GM23338 (cell line): ENCODE data around the gene CATSPERZ. TPM values are rescaled to one million over a fixed set of nuclear protein-coding genes. Genes with fewer than 3 reads are reported as not detected.

Experiments used
- ATAC-seq: fragments of 200-7000 bp; cut with Tn5 transposase; 3 replicates; pipeline ENCODE4 v1.9.1; 2020
- DNase-seq: peaks from one replicate; pipeline ENCODE4 v3.0.0-alpha.2; 2015; ENCODE audit warnings: low spot score
- H2AFZ ChIP-seq: fragments of 200-600 bp; sonication (generic); 2 replicates; pipeline ENCODE4 v1.8.0; 2016; ENCODE audit warnings: antibody characterized with exemption, mild to moderate bottlenecking, moderate library complexity
- H3F3A ChIP-seq: fragments of 200-600 bp; sonication (generic); replicated peaks from 2 replicates; pipeline ENCODE4 v1.8.0; 2017; ENCODE audit warnings: antibody characterized with exemption, mixed run types, low read depth
- H3K27ac ChIP-seq: fragments of 200-600 bp; sonication (generic); 2 replicates; pipeline ENCODE4 v1.6.1; 2016; ENCODE audit warnings: low read depth
- H3K27me3 ChIP-seq: fragments of 200-600 bp; sonication (generic); 2 replicates; pipeline ENCODE4 v1.8.0; 2016; ENCODE audit warnings: mild to moderate bottlenecking, mixed run types, moderate library complexity; ENCODE audit not compliant: insufficient read depth
- H3K36me3 ChIP-seq: fragments of 200-600 bp; sonication (generic); 2 replicates; pipeline ENCODE4 v1.8.0; 2016; ENCODE audit warnings: mild to moderate bottlenecking; ENCODE audit not compliant: insufficient read depth
- H3K4me1 ChIP-seq: fragments of 200-600 bp; sonication (generic); 2 replicates; pipeline ENCODE4 v1.8.0; 2016; ENCODE audit warnings: mild to moderate bottlenecking, moderate library complexity; ENCODE audit not compliant: insufficient read depth
- H3K4me2 ChIP-seq: fragments of 200-600 bp; sonication (generic); 2 replicates; pipeline ENCODE4 v1.7.1; 2017; ENCODE audit warnings: mixed run types
- H3K4me3 ChIP-seq: fragments of 200-600 bp; sonication (generic); 2 replicates; pipeline ENCODE4 v1.6.1; 2016; ENCODE audit warnings: mixed run types
- H3K79me2 ChIP-seq: fragments of 200-600 bp; sonication (generic); replicated peaks from 2 replicates; pipeline ENCODE4 v1.8.0; 2017; ENCODE audit warnings: mild to moderate bottlenecking; ENCODE audit not compliant: insufficient read depth
- H3K9me2 ChIP-seq: fragments of 200-600 bp; sonication (generic); 2 replicates; pipeline ENCODE4 v1.8.0; 2017; ENCODE audit not compliant: insufficient read depth
- H4K20me1 ChIP-seq: fragments of 200-600 bp; sonication (generic); replicated peaks from 2 replicates; pipeline ENCODE4 v1.8.0; 2017; ENCODE audit warnings: mild to moderate bottlenecking; ENCODE audit not compliant: insufficient read depth
- H3K27ac Mint-ChIP-seq: 2 replicates; pipeline ENCODE4 v1.8.0; 2020; ENCODE audit warnings: inconsistent platforms, mild to moderate bottlenecking, moderate library complexity, mixed read lengths
- H3K27me3 Mint-ChIP-seq: 3 replicates; pipeline ENCODE4 v1.8.0; 2022; ENCODE audit warnings: low read depth, mild to moderate bottlenecking, moderate library complexity, mixed read lengths, inconsistent platforms; ENCODE audit not compliant: insufficient read depth, poor library complexity
- H3K36me3 Mint-ChIP-seq: 3 replicates; pipeline ENCODE4 v1.8.0; 2021; ENCODE audit warnings: low read depth, mild to moderate bottlenecking, inconsistent platforms, moderate library complexity, mixed read lengths
- H3K4me1 Mint-ChIP-seq: 3 replicates; pipeline ENCODE4 v1.8.0; 2020; ENCODE audit warnings: mild to moderate bottlenecking, inconsistent platforms, mixed read lengths
- H3K4me3 Mint-ChIP-seq: 3 replicates; pipeline ENCODE4 v1.8.0; 2021; ENCODE audit warnings: moderate library complexity, mild to moderate bottlenecking, inconsistent platforms, mixed read lengths
- H3K9me3 Mint-ChIP-seq: 3 replicates; pipeline ENCODE4 v1.8.0; 2020; ENCODE audit warnings: moderate library complexity, mild to moderate bottlenecking, inconsistent platforms, mixed read lengths
- CREB1 ChIP-seq: fragments of 250-450 bp; sonication (Bioruptor Pico); IDR thresholded peaks from 2 replicates; pipeline ENCODE4 v1.5.0; 2020; ENCODE audit warnings: low read depth, mild to moderate bottlenecking, moderate library complexity
- CTCF ChIP-seq, 2 experiments: fragments of 200-600 bp in 1 of 2; sonication (generic) in 1 of 2; conservative IDR thresholded peaks; 2 replicates each; pipeline versions ENCODE4 v1.5.1 to v1.6.1; 2016 to 2017; ENCODE audit warnings: antibody characterized with exemption in 2 of 2, low read depth in 2 of 2, mild to moderate bottlenecking in 2 of 2, moderate library complexity in 1 of 2
- EZH2 ChIP-seq: fragments of 200-600 bp; sonication (generic); IDR thresholded peaks from one replicate; pipeline ENCODE4 v1.8.0; 2017; ENCODE audit warnings: antibody characterized with exemption, mild to moderate bottlenecking, low read depth; ENCODE audit not compliant: unreplicated experiment
- EZH2phosphoT487 ChIP-seq: fragments of 200-600 bp; sonication (generic); IDR thresholded peaks from one replicate; pipeline ENCODE4 v1.8.1; 2018; ENCODE audit warnings: antibody characterized with exemption; ENCODE audit not compliant: unreplicated experiment
- JUNB ChIP-seq: IDR thresholded peaks from one replicate; pipeline ENCODE4 v1.6.1; 2016; ENCODE audit warnings: antibody characterized with exemption; ENCODE audit not compliant: unreplicated experiment
- POLR2AphosphoS5 ChIP-seq: IDR thresholded peaks from 2 replicates; pipeline ENCODE4 v1.6.1; 2016; ENCODE audit warnings: antibody characterized with exemption, low read depth
- ZNF114 ChIP-seq: fragments of 250-450 bp; sonication (Bioruptor Pico); IDR thresholded peaks from 2 replicates; pipeline ENCODE4 v1.5.0; 2020; ENCODE audit warnings: mild to moderate bottlenecking, moderate library complexity
- ZNF331 ChIP-seq: fragments of 250-450 bp; sonication (Bioruptor Pico); IDR thresholded peaks from 2 replicates; pipeline ENCODE4 v1.5.0; 2020; ENCODE audit warnings: low read depth, mild to moderate bottlenecking, moderate library complexity
- polyA plus RNA-seq: library from polyadenylated mRNA; unstranded; fragments of >200 nt; fragmentation: Nextera tagmentation; extraction: Ambion mirVana; gene quantifications from 2 replicates; pipeline ENCODE4 v1.2.1, GENCODE V29; 2016
- total RNA-seq: library from RNA; depleted of rRNA; stranded (reverse); fragments of >200 nt; shearing (Covaris generic); gene quantifications from 2 replicates; pipeline ENCODE4 v1.2.3, GENCODE V29; 2014
- TF ChIP-seq, protein P1 (sequence below): IDR thresholded peaks from 2 replicates; pipeline ENCODE4 v1.6.1; 2016; ENCODE audit warnings: antibody characterized with exemption
- TF ChIP-seq, protein P2 (sequence below): IDR thresholded peaks from one replicate; pipeline ENCODE4 v1.6.1; 2018; ENCODE audit warnings: antibody characterized with exemption; ENCODE audit not compliant: unreplicated experiment

CATSPERZ gene
- total and polyA plus RNA-seq, 2 experiments from 2014 or later = 0.99 TPM; not detected in 1

- peaks cover 13% of the 10 kb centered on the region for H3F3A ChIP-seq
- peak; percentile 57 for ATAC-seq
- Mint-ChIP-seq H3K4me3 (peak overlapping the region; percentile 90), H3K4me1 (peaks cover 17% of the 10 kb centered on the region), H3K36me3 (peaks cover 10% of the 10 kb centered on the region; the same call in 2 of the 3 replicates), H3K27me3 (peaks cover 44% of the 10 kb centered on the region), H3K9me3 (no peaks in the 10 kb centered on the region; the same call in 2 of the 3 replicates), H3K27ac (peak overlapping the region; percentile 100)
- H3K27ac ChIP-seq = peak overlapping the region; percentile 99
- peaks cover 39% of the 10 kb centered on the region for H3K27me3 ChIP-seq
- H3K79me2 ChIP-seq = peaks cover 23% of the 10 kb centered on the region
- peak overlapping the region; percentile 96 for H3K4me2 ChIP-seq
- DNase-seq = peak; percentile 99
- 0 out of 2 replicates have a peak overlapping the region, but pooled peaks have one; percentile 77 for H2AFZ ChIP-seq
- no peaks in the 10 kb centered on the region for H3K36me3 ChIP-seq
- peaks cover 3% of the 10 kb centered on the region; the same call in 1 of the 2 replicates for H4K20me1 ChIP-seq
- peak overlapping the region; percentile 80 for H3K4me3 ChIP-seq
- peaks cover 13% of the 10 kb centered on the region; the same call in 1 of the 2 replicates for H3K4me1 ChIP-seq
- no peaks in the 10 kb centered on the region for H3K9me2 ChIP-seq
- TF ChIP-seq POLR2AphosphoS5 = peak; percentile 75
- no peak for TF ChIP-seq ZNF331 (CRISPR knock-in tag)
- no peak for TF ChIP-seq EZH2
- peak; percentile 94 to 95 for TF ChIP-seq CTCF (conservative IDR thresholded peaks at IDR 0.05; ENCODE audit: low read depth in 2 of 2)
Observed at GRCh38 chr11:64304316-64305072, 4.3 kb downstream of the CATSPERZ start.

DNA sequence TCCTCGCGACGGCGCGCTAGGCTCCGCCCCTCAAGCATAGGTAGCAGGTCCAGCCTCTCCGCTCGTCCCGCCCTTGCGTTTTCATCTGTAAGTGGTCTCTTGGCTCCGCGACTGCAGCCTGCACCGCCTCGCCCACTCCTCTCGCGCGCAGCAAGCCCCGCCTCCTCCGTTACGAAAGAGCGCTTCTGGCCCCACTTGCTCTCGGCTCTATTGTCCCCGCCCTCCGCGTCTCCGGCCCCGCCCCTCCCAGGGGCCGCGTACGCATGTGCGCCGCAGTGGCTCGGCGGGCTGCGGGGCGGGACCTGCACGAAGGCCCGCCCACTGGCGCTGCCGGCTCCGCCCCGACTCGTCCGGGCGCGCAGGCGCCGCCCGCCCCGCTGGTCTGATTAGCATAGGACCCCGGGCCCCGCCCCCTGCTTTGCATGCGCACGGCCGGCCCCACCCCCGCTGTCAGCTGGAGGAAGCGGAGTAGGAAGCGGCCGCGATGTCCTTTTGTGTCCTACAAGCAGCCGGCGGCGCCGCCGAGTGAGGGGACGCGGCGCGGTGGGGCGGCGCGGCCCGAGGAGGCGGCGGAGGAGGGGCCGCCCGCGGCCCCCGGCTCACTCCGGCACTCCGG, 5.0 kb downstream of the CATSPERZ start, which contains the start of gene ESRRA:
Gene ESRRA (plus strand): TSS at position 450 of the 616 bp plus-strand sequence. CDS start 1,656 bp downstream, outside the sequence.
- H3F3A ChIP-seq = peaks cover 7% of the 10 kb centered on the region
- peak within 1 kb of the TSS; percentile 96 for H3K4me2 ChIP-seq
- Mint-ChIP-seq H3K4me3 (peak within 1 kb of the TSS; percentile 100), H3K27me3 (peaks cover 37% of the 10 kb centered on the region), H3K36me3 (peaks cover 10% of the 10 kb centered on the region; the same call in 2 of the 3 replicates), H3K27ac (peak within 1 kb of the TSS; percentile 100), H3K9me3 (no peaks in the 10 kb centered on the region; the same call in 2 of the 3 replicates), H3K4me1 (peaks cover 14% of the 10 kb centered on the region)
- peaks cover 3% of the 10 kb centered on the region; the same call in 1 of the 2 replicates for H4K20me1 ChIP-seq
- H3K27me3 ChIP-seq = peaks cover 32% of the 10 kb centered on the region
- peaks cover 9% of the 10 kb centered on the region; the same call in 1 of the 2 replicates for H3K4me1 ChIP-seq
- 0 out of 2 replicates have a peak within 1 kb of the TSS, but pooled peaks have one; percentile 77 for H2AFZ ChIP-seq
- no peaks in the 10 kb centered on the region for H3K9me2 ChIP-seq
- peaks cover 29% of the 10 kb centered on the region for H3K79me2 ChIP-seq
- H3K36me3 ChIP-seq = no peaks in the 10 kb centered on the region
- DNase-seq (peak; percentile 100), ATAC-seq (peak; percentile 67)
- H3K27ac ChIP-seq = peak within 1 kb of the TSS; percentile 99
- H3K4me3 ChIP-seq = peak within 1 kb of the TSS; percentile 91
- TF ChIP-seq POLR2AphosphoS5 (peak; percentile 44; the same call in 1 of the 2 replicates), EZH2phosphoT487 (no peak), CREB1 (CRISPR knock-in tag) (peak; percentile 67), ZNF114 (CRISPR knock-in tag) (no peak), JUNB (no peak), EZH2 (no peak), ZNF331 (CRISPR knock-in tag) (no peak)
- TF ChIP-seq, protein P1, sequence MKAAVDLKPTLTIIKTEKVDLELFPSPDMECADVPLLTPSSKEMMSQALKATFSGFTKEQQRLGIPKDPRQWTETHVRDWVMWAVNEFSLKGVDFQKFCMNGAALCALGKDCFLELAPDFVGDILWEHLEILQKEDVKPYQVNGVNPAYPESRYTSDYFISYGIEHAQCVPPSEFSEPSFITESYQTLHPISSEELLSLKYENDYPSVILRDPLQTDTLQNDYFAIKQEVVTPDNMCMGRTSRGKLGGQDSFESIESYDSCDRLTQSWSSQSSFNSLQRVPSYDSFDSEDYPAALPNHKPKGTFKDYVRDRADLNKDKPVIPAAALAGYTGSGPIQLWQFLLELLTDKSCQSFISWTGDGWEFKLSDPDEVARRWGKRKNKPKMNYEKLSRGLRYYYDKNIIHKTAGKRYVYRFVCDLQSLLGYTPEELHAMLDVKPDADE = no peak
- TF ChIP-seq, protein P2, sequence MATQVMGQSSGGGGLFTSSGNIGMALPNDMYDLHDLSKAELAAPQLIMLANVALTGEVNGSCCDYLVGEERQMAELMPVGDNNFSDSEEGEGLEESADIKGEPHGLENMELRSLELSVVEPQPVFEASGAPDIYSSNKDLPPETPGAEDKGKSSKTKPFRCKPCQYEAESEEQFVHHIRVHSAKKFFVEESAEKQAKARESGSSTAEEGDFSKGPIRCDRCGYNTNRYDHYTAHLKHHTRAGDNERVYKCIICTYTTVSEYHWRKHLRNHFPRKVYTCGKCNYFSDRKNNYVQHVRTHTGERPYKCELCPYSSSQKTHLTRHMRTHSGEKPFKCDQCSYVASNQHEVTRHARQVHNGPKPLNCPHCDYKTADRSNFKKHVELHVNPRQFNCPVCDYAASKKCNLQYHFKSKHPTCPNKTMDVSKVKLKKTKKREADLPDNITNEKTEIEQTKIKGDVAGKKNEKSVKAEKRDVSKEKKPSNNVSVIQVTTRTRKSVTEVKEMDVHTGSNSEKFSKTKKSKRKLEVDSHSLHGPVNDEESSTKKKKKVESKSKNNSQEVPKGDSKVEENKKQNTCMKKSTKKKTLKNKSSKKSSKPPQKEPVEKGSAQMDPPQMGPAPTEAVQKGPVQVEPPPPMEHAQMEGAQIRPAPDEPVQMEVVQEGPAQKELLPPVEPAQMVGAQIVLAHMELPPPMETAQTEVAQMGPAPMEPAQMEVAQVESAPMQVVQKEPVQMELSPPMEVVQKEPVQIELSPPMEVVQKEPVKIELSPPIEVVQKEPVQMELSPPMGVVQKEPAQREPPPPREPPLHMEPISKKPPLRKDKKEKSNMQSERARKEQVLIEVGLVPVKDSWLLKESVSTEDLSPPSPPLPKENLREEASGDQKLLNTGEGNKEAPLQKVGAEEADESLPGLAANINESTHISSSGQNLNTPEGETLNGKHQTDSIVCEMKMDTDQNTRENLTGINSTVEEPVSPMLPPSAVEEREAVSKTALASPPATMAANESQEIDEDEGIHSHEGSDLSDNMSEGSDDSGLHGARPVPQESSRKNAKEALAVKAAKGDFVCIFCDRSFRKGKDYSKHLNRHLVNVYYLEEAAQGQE = no peak
